ENCODE results near the gene NUAK1.

DNA sequence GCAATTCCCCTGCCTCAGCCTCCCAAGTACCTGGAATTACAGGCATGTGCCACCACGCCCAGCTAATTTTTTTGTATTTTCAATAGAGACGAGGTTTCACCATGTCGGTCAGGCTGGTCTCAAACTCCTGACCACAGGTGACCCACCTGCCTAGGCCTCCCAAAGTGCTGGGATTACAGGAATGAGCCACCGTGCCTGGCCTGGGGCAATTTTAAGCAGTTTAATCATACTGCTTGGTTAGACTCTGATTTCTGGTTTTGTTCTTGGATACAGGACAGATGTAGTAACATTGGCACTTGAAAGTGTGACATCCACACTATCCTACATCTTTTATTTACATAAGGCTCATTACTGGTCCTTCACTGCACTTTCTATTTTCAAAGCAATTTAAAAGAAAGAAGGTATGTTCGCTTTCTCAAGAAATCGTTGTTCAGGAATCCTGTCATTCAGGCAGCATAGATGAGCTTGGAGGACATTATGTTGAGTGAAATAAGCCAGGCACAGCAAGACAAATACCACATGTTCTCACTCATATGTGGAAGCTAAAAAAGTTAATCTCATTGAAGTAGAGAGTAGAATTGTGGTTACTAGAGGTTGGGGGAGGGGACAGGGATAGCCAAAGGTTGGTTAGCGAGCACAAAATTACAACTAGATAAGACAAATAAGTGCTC is 4.0 kb upstream of the NUAK1 start:
- TF ChIP-seq CTCF (conservative IDR thresholded peaks at IDR 0.05 in 1 of 2, IDR thresholded peaks at IDR 0.05 in 1 of 2; ENCODE audit: low read depth in 1 of 2, low read length in 2 of 2) = no peak
- TF ChIP-seq EZH2 (IDR thresholded peaks at IDR 0.05; ENCODE audit: low read length, missing control alignments) = no peak
